Measurements from ENCODE around the gene GSTA3. TPM values are rescaled to one million over a fixed set of nuclear protein-coding genes. Genes with fewer than 3 reads are reported as not detected.

The GSTA3 gene
- total RNA-seq, 1 experiment from 2014 or later = not detected

- Histone ChIP-seq H3K27me3 (ENCODE audit: control insufficient read depth, insufficient read depth, low read length) (no peaks in the 10 kb centered on the region), H3K36me3 (ENCODE audit: control insufficient read depth, insufficient read depth, low read length) (no peaks in the 10 kb centered on the region), H3K4me1 (ENCODE audit: control insufficient read depth, insufficient read depth, low read length) (no peaks in the 10 kb centered on the region), H3K9me3 (ENCODE audit: control insufficient read depth, insufficient read depth, low read depth, low read length) (no peaks in the 10 kb centered on the region), H3K27ac (ENCODE audit: low read length) (no peak overlapping the region), H3K4me3 (ENCODE audit: low read depth in 2 of 2, low read length in 2 of 2) (no peak overlapping the region)
- in situ Hi-C loops (cut with HindIII; ENCODE audit: low pct_unique_long_range_greater_than_20kb, low sequenced_read_pairs) = no loop called here
- intact Hi-C loops (cut with micrococcal nuclease; ENCODE audit: unreplicated experiment) = no loop called here
- CTCF ChIA-PET = no interaction called here
- ATAC-seq (no peak), DNase-seq (ENCODE audit: low read depth, low spot score) (no peak)
- TF ChIP-seq SIN3A (IDR thresholded peaks at IDR 0.05; ENCODE audit: borderline replicate concordance, insufficient read depth, low read depth, low read length) (no peak), TCF7L2 (IDR thresholded peaks at IDR 0.05; ENCODE audit: low read depth, low read length) (no peak), POLR2AphosphoS5 (IDR thresholded peaks at IDR 0.05; ENCODE audit: low read depth, low read length) (no peak)
- TF ChIP-seq, protein P1, sequence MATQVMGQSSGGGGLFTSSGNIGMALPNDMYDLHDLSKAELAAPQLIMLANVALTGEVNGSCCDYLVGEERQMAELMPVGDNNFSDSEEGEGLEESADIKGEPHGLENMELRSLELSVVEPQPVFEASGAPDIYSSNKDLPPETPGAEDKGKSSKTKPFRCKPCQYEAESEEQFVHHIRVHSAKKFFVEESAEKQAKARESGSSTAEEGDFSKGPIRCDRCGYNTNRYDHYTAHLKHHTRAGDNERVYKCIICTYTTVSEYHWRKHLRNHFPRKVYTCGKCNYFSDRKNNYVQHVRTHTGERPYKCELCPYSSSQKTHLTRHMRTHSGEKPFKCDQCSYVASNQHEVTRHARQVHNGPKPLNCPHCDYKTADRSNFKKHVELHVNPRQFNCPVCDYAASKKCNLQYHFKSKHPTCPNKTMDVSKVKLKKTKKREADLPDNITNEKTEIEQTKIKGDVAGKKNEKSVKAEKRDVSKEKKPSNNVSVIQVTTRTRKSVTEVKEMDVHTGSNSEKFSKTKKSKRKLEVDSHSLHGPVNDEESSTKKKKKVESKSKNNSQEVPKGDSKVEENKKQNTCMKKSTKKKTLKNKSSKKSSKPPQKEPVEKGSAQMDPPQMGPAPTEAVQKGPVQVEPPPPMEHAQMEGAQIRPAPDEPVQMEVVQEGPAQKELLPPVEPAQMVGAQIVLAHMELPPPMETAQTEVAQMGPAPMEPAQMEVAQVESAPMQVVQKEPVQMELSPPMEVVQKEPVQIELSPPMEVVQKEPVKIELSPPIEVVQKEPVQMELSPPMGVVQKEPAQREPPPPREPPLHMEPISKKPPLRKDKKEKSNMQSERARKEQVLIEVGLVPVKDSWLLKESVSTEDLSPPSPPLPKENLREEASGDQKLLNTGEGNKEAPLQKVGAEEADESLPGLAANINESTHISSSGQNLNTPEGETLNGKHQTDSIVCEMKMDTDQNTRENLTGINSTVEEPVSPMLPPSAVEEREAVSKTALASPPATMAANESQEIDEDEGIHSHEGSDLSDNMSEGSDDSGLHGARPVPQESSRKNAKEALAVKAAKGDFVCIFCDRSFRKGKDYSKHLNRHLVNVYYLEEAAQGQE (IDR thresholded peaks at IDR 0.05; ENCODE audit: insufficient read depth in 1 of 2, low read depth in 2 of 2, low read length in 1 of 2) = no peak
- TF ChIP-seq, protein P2, sequence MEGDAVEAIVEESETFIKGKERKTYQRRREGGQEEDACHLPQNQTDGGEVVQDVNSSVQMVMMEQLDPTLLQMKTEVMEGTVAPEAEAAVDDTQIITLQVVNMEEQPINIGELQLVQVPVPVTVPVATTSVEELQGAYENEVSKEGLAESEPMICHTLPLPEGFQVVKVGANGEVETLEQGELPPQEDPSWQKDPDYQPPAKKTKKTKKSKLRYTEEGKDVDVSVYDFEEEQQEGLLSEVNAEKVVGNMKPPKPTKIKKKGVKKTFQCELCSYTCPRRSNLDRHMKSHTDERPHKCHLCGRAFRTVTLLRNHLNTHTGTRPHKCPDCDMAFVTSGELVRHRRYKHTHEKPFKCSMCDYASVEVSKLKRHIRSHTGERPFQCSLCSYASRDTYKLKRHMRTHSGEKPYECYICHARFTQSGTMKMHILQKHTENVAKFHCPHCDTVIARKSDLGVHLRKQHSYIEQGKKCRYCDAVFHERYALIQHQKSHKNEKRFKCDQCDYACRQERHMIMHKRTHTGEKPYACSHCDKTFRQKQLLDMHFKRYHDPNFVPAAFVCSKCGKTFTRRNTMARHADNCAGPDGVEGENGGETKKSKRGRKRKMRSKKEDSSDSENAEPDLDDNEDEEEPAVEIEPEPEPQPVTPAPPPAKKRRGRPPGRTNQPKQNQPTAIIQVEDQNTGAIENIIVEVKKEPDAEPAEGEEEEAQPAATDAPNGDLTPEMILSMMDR (IDR thresholded peaks at IDR 0.05) = no peak
- POLR2A ChIA-PET = no interaction called here
- BruUV-seq (replicated peaks) = no TSS peak
Observed at GRCh38 chr6:52937908-52938307, 28.4 kb upstream of the GSTA3 start.

DNA sequence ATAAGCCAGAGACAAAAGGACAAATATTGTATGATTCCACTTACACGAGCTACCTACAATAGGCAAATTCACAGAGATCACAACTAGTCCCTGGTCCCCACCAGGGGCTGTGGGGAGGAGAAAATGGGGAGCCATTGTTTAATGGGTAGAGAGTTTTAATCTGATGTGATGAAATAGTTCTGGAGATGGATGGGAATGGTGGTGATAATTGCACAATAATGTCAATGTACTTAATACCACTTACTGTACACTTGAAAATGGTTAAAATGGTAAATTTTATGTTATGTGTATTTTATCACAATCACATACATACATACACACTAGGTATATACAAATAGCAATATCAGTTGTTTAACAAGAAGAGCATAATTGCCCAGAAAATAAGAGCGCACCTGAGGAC is 24.3 kb upstream of the GSTA3 start:
- DNase-seq (ENCODE audit: low read depth, low spot score) = no peak
- ChIA-PET POLR2A (no interaction called here), CTCF (no interaction called here)
- Histone ChIP-seq H3K27me3 (ENCODE audit: control insufficient read depth, insufficient read depth, low read length) (no peaks in the 10 kb centered on the region), H3K9me3 (ENCODE audit: control insufficient read depth, insufficient read depth, low read depth, low read length) (no peaks in the 10 kb centered on the region), H3K4me3 (ENCODE audit: low read depth in 2 of 2, low read length in 2 of 2) (no peak overlapping the region), H3K36me3 (ENCODE audit: control insufficient read depth, insufficient read depth, low read length) (no peaks in the 10 kb centered on the region), H3K4me1 (ENCODE audit: control insufficient read depth, insufficient read depth, low read length) (no peaks in the 10 kb centered on the region), H3K27ac (ENCODE audit: low read length) (no peak overlapping the region)
- no TSS peak for BruUV-seq (replicated peaks)
- intact Hi-C loops (cut with micrococcal nuclease; ENCODE audit: unreplicated experiment) (no loop called here), in situ Hi-C loops (cut with HindIII; ENCODE audit: low pct_unique_long_range_greater_than_20kb, low sequenced_read_pairs) (no loop called here)
- TF ChIP-seq, protein P2 (IDR thresholded peaks at IDR 0.05) = no peak
- TF ChIP-seq SIN3A (IDR thresholded peaks at IDR 0.05; ENCODE audit: borderline replicate concordance, insufficient read depth, low read depth, low read length) = no peak
- no peak for TF ChIP-seq TCF7L2 (IDR thresholded peaks at IDR 0.05; ENCODE audit: low read depth, low read length)
- TF ChIP-seq POLR2AphosphoS5 (IDR thresholded peaks at IDR 0.05; ENCODE audit: low read depth, low read length) = no peak
- TF ChIP-seq, protein P1 (IDR thresholded peaks at IDR 0.05; ENCODE audit: insufficient read depth in 1 of 2, low read depth in 2 of 2, low read length in 1 of 2) = no peak
- no peak for ATAC-seq
